Measurements from ENCODE around the gene RBKS. TPM values are rescaled to one million over a fixed set of nuclear protein-coding genes. Genes with fewer than 3 reads are reported as not detected.
A peak's percentile ranks its signal among the peaks of the same experiment; 100 is the strongest.

RBKS gene
- polyA plus RNA-seq, 1 of the 3 experiments (the other 2 are of a cell fraction): 7.4 TPM

DNA sequence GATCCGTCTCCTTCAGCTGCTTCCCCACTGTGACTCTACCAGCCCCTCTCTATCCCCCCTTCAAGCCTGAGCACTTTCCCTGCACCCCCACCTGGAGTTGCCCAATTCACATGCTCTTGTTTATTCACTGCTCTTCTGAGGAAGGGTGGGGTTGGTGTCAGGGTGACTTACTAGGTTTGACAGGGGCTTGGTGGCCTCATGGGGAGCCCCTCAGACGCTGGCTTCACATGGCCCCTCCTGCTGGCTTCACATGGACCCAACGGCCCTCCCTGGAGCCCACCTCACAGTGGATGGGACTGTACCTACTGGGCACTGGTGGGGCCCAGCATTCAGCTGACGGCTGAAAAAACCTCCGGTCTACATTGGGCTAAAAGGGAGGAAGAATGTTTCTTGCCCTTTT is 135.4 kb downstream of the RBKS start:
- CTCF ChIA-PET: interaction anchor here (0.8 to 4.5 kb wide), 55 partner anchors 9 to 839 kb away, joined by 3 to 53 read pairs (median 4); partner anchors contain the start of genes FOSL2 and MRPL33

GRCh38 chr2:27754138-27754588 is 136.0 kb downstream of the RBKS start:
- ChIA-PET POLR2A (no interaction called here), CTCF (interaction anchor here (0.6 to 4.5 kb wide), 72 partner anchors 8 to 840 kb away, joined by 3 to 53 read pairs (median 4); partner anchors contain the start of genes FOSL2 and MRPL33)
- no peaks in the 10 kb centered on the region for H3K9me3 ChIP-seq
- WGBS (ENCODE audit: low lambda C conversion rate): 2% methylated on average over 4 of the region's 4 CpGs
- no peaks in the 10 kb centered on the region for H3K4me1 ChIP-seq (ENCODE audit: control insufficient read depth in 1 of 2, insufficient read depth in 2 of 2, low read depth in 1 of 2, low read length in 1 of 2)
- no peaks in the 10 kb centered on the region for H3K79me2 ChIP-seq (ENCODE audit: insufficient read depth)
- H3K9me2 ChIP-seq: no peaks in the 10 kb centered on the region
- no peak overlapping the region for H3K27ac ChIP-seq (ENCODE audit: low read depth in 2 of 2, low read length in 1 of 2)
- H3K9ac ChIP-seq: no peak overlapping the region
- H2AFZ ChIP-seq (ENCODE audit: low read depth): no peak overlapping the region
- no peaks in the 10 kb centered on the region for H4K20me1 ChIP-seq (ENCODE audit: insufficient read depth)
- H3F3A ChIP-seq (replicated peaks; ENCODE audit: insufficient read depth): no peaks in the 10 kb centered on the region
- peak overlapping the region in 1 of 2 experiments; percentile 13; a peak in 1 of 4 replicates for H3K4me3 ChIP-seq (ENCODE audit: low read depth in 2 of 2, low read length in 1 of 2)
- H3K27me3 ChIP-seq (ENCODE audit: insufficient read depth): no peaks in the 10 kb centered on the region
- no peak overlapping the region for H3K4me2 ChIP-seq
- DNase-seq: peak; percentile 83
- peaks cover 0 to 3% of the 10 kb centered on the region in 2 experiments for H3K36me3 ChIP-seq (replicated peaks in 1 of 2; ENCODE audit: control insufficient read depth in 1 of 2, insufficient read depth in 2 of 2, low read length in 1 of 2)
- TF ChIP-seq, protein P1, sequence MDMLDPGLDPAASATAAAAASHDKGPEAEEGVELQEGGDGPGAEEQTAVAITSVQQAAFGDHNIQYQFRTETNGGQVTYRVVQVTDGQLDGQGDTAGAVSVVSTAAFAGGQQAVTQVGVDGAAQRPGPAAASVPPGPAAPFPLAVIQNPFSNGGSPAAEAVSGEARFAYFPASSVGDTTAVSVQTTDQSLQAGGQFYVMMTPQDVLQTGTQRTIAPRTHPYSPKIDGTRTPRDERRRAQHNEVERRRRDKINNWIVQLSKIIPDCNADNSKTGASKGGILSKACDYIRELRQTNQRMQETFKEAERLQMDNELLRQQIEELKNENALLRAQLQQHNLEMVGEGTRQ (IDR thresholded peaks at IDR 0.05; ENCODE audit: borderline replicate concordance, low read depth, low read length): no peak
- no peak for TF ChIP-seq POLR2AphosphoS5 (IDR thresholded peaks at IDR 0.05; ENCODE audit: low read depth, low read length)
- no peak for TF ChIP-seq GATA2 (CRISPR knock-in tag; IDR thresholded peaks at IDR 0.05)
- no peak for TF ChIP-seq RXRA (IDR thresholded peaks at IDR 0.05; ENCODE audit: borderline replicate concordance, low read depth)
- TF ChIP-seq MEF2A (IDR thresholded peaks at IDR 0.05; ENCODE audit: borderline replicate concordance, low read depth): no peak
- TF ChIP-seq, protein P2, sequence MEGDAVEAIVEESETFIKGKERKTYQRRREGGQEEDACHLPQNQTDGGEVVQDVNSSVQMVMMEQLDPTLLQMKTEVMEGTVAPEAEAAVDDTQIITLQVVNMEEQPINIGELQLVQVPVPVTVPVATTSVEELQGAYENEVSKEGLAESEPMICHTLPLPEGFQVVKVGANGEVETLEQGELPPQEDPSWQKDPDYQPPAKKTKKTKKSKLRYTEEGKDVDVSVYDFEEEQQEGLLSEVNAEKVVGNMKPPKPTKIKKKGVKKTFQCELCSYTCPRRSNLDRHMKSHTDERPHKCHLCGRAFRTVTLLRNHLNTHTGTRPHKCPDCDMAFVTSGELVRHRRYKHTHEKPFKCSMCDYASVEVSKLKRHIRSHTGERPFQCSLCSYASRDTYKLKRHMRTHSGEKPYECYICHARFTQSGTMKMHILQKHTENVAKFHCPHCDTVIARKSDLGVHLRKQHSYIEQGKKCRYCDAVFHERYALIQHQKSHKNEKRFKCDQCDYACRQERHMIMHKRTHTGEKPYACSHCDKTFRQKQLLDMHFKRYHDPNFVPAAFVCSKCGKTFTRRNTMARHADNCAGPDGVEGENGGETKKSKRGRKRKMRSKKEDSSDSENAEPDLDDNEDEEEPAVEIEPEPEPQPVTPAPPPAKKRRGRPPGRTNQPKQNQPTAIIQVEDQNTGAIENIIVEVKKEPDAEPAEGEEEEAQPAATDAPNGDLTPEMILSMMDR (IDR thresholded peaks at IDR 0.05): peak; percentile 98
- no peak for TF ChIP-seq JUND (IDR thresholded peaks at IDR 0.05)
- TF ChIP-seq TAF1 (IDR thresholded peaks at IDR 0.05; ENCODE audit: borderline replicate concordance, low read depth, low read length): no peak
- TF ChIP-seq FOXJ3 (CRISPR knock-in tag; IDR thresholded peaks at IDR 0.05): no peak
- TF ChIP-seq, protein P3, sequence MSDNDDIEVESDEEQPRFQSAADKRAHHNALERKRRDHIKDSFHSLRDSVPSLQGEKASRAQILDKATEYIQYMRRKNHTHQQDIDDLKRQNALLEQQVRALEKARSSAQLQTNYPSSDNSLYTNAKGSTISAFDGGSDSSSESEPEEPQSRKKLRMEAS (IDR thresholded peaks at IDR 0.05; ENCODE audit: low read depth): no peak
- TF ChIP-seq PBX3 (IDR thresholded peaks at IDR 0.05): no peak
- no peak for TF ChIP-seq NFIC (IDR thresholded peaks at IDR 0.05; ENCODE audit: borderline replicate concordance)
- TF ChIP-seq ZBTB33 (IDR thresholded peaks at IDR 0.05; ENCODE audit: borderline replicate concordance, low read depth): no peak
- TF ChIP-seq RCOR1 (IDR thresholded peaks at IDR 0.05; ENCODE audit: low read length): 0 out of 2 replicates have a peak, but pooled peaks have one; percentile 20
- peak; percentile 98 for TF ChIP-seq SMC3 (IDR thresholded peaks at IDR 0.05; ENCODE audit: low read depth, low read length)
- peak; percentile 100 for TF ChIP-seq RAD21 (IDR thresholded peaks at IDR 0.05; ENCODE audit: low read length)
- TF ChIP-seq, protein P4, sequence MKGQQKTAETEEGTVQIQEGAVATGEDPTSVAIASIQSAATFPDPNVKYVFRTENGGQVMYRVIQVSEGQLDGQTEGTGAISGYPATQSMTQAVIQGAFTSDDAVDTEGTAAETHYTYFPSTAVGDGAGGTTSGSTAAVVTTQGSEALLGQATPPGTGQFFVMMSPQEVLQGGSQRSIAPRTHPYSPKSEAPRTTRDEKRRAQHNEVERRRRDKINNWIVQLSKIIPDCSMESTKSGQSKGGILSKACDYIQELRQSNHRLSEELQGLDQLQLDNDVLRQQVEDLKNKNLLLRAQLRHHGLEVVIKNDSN (IDR thresholded peaks at IDR 0.05; ENCODE audit: borderline replicate concordance, low read depth): no peak
- peak; percentile 45; the same call in 1 of the 2 replicates for TF ChIP-seq TCF12 (IDR thresholded peaks at IDR 0.05)
- TF ChIP-seq TEAD4 (IDR thresholded peaks at IDR 0.05; ENCODE audit: borderline replicate concordance, insufficient read depth): no peak

More for the DNA sequence above, 135.4 kb downstream of the RBKS start:
- Histone ChIP-seq H4K20me1 (ENCODE audit: insufficient read depth) (no peaks in the 10 kb centered on the region), H3K9me2 (no peaks in the 10 kb centered on the region), H3K4me3 (ENCODE audit: low read depth in 2 of 2, low read length in 1 of 2) (no peak overlapping the region), H3K4me2 (no peak overlapping the region), H3K9me3 (no peaks in the 10 kb centered on the region), H3K27me3 (ENCODE audit: insufficient read depth) (no peaks in the 10 kb centered on the region), H3K36me3 (replicated peaks in 1 of 2; ENCODE audit: control insufficient read depth in 1 of 2, insufficient read depth in 2 of 2, low read length in 1 of 2) (no peaks in the 10 kb centered on the region), H3K4me1 (ENCODE audit: control insufficient read depth in 1 of 2, insufficient read depth in 2 of 2, low read depth in 1 of 2, low read length in 1 of 2) (no peaks in the 10 kb centered on the region), H3K9ac (no peak overlapping the region), H3K79me2 (ENCODE audit: insufficient read depth) (no peaks in the 10 kb centered on the region), H3K27ac (ENCODE audit: low read depth in 2 of 2, low read length in 1 of 2) (no peak overlapping the region), H3F3A (replicated peaks; ENCODE audit: insufficient read depth) (no peaks in the 10 kb centered on the region), H2AFZ (ENCODE audit: low read depth) (no peak overlapping the region)
- WGBS (ENCODE audit: low lambda C conversion rate): 88% methylated on average over 5 of the region's 5 CpGs
- DNase-seq: no peak
- POLR2A ChIA-PET: no interaction called here
- no peak for TF ChIP-seq CHD2 (IDR thresholded peaks at IDR 0.05; ENCODE audit: low read length, partially characterized antibody)
- TF ChIP-seq NFIC (IDR thresholded peaks at IDR 0.05; ENCODE audit: borderline replicate concordance): no peak

All from SK-N-SH (cell line).